HG02588 (cell line): Measurements from ENCODE around the gene PTGES3.
A peak's percentile ranks its signal among the peaks of the same experiment; 100 is the strongest.
"Not testable (repeated sequence)": the region's sequence is repeated elsewhere in the genome, so short reads cannot be mapped to it uniquely, and the experiment has no call there.

Experiments
- ATAC-seq: cut with Tn5 transposase; IDR thresholded peaks from one replicate; pipeline ENCODE4 v1.9.1; 2021; ENCODE audit warnings: mild to moderate bottlenecking, moderate library complexity; ENCODE audit not compliant: unreplicated experiment

The PTGES3 gene

GRCh38 chr12:56713345-56713744 is 25.3 kb upstream of the PTGES3 start:
- no peak for ATAC-seq

GRCh38 chr12:56709759-56710376 is 21.8 kb upstream of the PTGES3 start:
- no peak for ATAC-seq

GRCh38 chr12:56704522-56704921 is 16.4 kb upstream of the PTGES3 start:
- ATAC-seq, result not testable (repeated sequence)

DNA sequence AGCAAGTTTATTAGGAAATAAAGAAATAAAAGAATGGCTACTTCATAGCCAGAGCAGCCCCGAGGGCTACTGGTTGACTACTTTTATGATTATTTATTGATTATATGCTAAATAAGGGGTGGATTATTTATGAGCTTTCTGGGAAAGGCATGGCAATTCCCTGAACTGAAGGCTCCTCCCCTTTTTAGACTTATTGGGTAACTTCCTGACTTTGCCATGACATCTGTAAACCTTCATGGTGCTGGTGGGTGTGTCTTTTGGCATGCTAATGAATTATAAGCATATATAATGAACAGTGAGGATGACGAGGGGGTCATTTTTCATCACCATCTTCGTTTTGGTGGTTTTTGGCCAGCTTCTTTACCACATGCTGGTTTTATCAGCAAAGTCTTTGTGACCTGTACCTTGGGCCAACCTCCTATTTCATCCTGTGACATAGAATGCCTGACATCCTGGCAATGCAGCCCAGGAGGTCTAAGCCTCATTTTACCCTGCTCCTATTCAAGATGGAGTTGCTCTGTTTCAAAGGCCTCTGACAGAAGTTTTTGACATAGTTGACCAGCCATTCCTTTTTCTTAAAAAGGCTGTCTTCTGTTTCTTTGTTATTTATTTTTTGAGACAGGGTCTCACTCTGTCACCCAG is 11.1 kb upstream of the PTGES3 start:
- no peak for ATAC-seq

- no peak for ATAC-seq
Measured at GRCh38 chr12:56695327-56696101, 7.4 kb upstream of the PTGES3 start.

DNA sequence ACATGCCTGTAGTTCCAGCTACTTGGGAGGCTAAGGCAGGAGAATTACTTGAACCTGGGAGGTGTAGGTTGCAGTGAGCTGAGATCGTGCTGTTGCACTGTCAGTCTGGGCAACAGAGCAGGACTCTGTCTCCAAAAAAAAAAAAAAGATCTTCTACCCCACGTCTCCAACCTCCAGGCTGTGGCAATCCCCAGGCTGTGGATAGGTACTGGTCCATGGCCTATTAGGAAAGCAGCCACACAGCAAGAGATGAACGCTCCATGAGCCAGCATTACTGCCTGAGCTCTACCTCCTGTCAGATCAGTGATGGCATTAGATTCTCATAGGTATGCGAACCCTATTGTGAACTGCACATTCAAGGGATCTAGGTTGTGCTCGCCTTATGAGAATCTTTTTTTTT is 6.1 kb upstream of the PTGES3 start:
- no peak for ATAC-seq

- no peak for ATAC-seq
Measured at GRCh38 chr12:56688846-56689109, 694 bp upstream of the PTGES3 start.

DNA sequence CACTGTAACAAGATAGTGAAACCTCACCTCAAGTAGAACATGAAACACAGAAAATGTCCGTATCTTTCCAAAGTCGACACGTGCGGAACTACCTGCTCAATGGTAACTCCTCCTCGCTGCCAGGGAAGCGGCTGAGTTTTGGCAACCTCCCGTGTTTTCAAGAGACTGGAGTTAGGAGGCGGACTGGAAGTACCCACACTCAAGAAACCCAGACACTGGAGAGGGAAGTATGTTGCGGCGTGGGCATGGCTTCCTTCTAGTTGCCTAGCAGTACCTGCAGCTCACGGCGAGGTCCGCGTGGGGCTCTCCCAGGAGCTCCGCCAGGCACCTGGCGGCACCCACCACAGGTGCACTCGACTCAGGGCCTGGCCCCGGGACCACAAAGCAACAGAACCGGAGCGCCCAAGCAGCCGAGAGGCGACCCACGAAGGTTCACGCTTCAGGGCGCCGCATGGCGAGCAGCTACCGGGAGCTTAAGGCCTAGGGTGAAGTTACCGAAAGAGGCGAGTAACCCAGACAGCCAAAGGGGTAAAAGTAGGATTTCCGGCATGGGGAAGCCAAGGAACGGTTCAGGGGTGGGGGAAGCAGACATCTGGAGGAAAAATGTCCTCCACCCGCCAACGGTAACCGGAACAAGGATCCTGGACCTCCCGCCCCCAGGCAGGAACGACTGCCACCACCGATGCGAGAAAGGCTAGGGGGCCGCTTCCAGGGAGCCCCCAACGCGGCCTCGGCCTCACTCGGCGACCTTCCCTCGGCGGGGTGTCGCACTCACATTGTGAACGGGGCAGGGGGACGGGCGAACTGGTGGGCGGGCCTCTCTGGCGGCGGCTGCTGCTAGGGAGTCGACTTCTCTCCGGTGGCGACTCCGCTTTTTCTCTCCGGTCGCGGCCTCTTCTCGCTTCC is 608 bp downstream of the PTGES3 start:
- no peak for ATAC-seq

- no peak for ATAC-seq
Measured at GRCh38 chr12:56684745-56685359, 3.2 kb downstream of the PTGES3 start.

GRCh38 chr12:56682323-56682722 is 5.8 kb downstream of the PTGES3 start:
- ATAC-seq, result no peak

DNA sequence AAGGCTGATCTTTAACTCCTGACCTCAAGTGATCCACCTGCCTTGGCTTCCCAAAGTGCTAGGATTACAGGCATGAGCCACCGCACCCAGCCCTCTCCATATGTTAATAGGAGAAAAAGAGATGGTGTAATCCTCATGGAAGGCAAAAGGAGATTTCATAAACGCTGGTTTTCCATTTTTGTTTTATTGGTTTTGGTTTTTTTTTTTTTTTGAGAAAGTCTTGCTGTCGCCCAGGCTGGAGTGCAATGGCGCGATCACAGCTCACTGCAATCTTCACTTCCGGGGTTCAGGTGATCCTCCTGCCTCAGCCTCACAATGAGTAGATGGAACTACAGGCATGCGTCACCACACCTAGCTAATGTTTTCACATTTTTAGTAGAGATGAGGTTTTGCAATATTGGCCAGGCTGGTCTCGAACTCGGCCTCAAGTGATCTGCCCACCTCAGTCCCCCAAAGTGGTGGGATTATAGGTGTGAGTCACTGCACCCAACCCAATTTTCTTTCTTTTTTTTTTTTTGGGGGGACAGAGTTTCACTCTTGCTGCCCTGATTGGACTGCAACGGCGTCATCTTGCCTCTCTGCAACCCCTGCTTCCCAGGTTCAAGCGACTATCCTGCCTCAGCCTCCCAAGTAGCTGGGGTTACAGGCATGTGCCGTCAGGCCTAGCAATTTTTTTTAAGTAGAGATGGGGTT is 8.1 kb downstream of the PTGES3 start:
- ATAC-seq, result no peak

- ATAC-seq, result no peak
Measured at GRCh38 chr12:56678852-56679251, 9.2 kb downstream of the PTGES3 start.

DNA sequence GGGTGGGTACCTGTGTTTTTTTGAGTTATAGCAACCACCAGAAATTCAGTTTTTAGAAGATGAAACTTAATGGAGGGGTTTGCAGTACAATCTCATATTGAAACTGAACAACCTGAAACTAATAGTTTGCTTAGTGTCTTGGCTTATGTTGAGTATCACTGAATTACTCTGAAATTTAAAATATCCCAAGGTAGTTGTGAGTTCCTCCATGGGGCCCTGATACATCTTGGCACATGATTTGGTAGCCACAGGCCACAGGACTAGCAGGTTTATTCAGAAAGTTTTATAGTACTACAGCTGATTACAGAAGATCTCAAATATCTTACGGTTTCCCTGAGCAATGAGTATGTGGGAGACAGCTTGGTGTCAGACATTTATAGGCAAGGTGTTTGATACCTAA is 10.4 kb downstream of the PTGES3 start:
- peak; percentile 54 for ATAC-seq

DNA sequence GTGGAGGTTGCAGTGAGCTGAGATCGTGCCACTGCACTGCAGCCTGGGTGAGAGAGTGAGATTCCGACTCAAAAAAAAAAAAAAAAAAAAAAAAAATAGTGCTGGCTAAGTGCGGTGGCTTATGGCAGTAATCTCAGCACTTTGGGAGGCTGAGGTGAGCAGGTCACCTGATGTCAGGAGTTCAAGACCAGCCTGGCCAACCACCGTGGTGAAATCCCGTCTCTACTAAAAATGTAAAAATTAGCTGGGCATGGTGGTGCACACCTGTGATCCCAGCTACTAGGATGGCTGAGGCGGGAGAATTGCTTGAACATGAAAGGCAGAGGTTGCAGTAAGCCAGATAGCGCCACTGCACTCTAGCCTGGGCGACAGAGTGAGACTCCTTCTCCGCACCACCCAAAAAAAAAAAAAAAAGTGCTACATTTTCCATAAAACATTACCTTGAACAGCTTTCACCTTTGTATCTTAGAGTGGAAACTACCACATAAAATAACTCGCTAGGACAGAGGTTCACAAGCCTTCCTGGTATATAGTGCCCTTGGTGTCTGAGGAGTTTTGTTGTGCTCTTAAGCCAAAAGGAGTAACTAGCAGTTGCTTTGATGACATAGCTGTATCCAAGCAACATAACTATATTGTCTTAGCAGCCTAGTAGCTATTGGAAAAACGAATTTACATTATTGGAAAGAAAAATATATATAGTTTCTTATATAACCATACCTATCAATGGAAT is 11.1 kb downstream of the PTGES3 start:
- ATAC-seq, result no peak

DNA sequence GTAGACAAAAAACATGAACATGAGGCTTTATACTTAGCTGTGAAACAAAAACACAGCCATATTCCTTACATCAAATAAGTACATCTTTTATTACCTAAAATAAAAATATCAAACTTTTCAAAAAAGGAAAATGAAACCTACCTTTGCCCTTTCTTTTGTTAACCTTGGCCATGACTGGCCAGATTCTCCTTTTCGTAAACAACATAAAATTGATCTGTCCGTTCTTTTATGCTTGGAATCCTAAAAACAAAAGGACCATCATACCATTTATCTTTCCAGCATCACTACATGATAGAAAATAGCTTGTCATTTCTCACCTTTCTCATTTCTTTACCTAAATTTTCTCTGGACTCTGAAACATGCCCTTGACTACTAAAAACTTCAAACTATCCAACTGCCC is 16.5 kb downstream of the PTGES3 start:
- no peak for ATAC-seq

GRCh38 chr12:56670836-56671235 is 17.2 kb downstream of the PTGES3 start:
- ATAC-seq, result no peak

DNA sequence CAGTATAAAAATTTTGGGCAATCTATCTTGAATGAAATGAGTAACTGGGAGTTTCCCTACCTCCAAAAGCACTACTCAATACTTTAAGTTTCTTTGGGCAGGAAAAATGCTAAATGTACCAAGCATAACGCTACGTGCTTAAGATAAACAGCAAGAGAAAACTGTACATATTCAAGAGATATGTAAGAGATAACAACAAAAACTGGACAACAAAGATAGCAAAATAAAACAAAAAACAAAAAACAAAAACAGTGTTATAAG is 20.0 kb downstream of the PTGES3 start:
- ATAC-seq, result no peak

- ATAC-seq, result no peak
Measured at GRCh38 chr12:56661979-56662638, 26.0 kb downstream of the PTGES3 start.

- no peak for ATAC-seq
Measured at GRCh38 chr12:56661560-56661959, 26.5 kb downstream of the PTGES3 start.
